ENCODE measurements around the gene STAT6.
A peak's percentile ranks its signal among the peaks of the same experiment; 100 is the strongest.

STAT6 gene

GRCh38 chr12:57157588-57158173 lies 46.5 kb upstream of the STAT6 start:
- TF ChIP-seq, protein P1, sequence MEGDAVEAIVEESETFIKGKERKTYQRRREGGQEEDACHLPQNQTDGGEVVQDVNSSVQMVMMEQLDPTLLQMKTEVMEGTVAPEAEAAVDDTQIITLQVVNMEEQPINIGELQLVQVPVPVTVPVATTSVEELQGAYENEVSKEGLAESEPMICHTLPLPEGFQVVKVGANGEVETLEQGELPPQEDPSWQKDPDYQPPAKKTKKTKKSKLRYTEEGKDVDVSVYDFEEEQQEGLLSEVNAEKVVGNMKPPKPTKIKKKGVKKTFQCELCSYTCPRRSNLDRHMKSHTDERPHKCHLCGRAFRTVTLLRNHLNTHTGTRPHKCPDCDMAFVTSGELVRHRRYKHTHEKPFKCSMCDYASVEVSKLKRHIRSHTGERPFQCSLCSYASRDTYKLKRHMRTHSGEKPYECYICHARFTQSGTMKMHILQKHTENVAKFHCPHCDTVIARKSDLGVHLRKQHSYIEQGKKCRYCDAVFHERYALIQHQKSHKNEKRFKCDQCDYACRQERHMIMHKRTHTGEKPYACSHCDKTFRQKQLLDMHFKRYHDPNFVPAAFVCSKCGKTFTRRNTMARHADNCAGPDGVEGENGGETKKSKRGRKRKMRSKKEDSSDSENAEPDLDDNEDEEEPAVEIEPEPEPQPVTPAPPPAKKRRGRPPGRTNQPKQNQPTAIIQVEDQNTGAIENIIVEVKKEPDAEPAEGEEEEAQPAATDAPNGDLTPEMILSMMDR (IDR thresholded peaks at IDR 0.05; ENCODE audit: unreplicated experiment in 3 of 3), result no peak
- Mint-ChIP-seq H3K36me3 (ENCODE audit: low read depth) (peaks cover 79% of the 10 kb centered on the region), H3K9me3 (no peaks in the 10 kb centered on the region), H3K27ac (peak overlapping the region; percentile 24 to 76 (median 74)), H3K4me3 (no peak overlapping the region), H3K27me3 (ENCODE audit: low read depth) (no peaks in the 10 kb centered on the region), H3K4me1 (peaks cover 26% of the 10 kb centered on the region)

DNA sequence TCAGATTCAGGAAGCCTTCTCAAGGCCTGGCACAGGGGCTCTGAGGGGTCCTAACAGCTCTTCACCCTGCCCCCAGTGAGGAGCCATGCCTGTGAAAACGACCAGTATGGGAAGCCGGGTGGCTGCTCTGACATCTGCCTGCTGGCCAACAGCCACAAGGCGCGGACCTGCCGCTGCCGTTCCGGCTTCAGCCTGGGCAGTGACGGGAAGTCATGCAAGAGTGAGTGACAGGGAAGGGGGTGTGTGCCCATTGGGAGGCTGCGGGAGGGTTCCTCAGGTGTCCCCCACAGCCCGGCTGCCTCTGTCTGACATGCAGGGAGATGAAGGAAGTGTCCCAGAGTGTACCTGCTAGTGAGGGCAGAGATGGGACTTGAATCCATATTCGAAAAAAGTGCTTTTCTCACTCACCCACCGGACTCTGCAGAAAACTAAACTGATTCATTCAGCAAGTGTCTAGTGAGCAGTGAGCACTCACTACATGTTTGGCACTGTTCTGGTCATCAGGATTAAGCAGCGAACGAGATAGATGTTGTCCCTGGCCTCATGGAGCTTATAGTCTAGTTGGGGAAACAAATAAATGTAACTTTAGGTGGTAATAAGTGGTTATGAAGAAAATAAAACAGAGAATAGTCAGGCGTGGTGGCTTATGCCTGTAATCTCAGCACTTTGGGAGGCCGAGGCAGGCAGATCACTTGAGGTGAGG lies 45.7 kb upstream of the STAT6 start:
- no peaks in the 10 kb centered on the region for H3K27me3 Mint-ChIP-seq (ENCODE audit: low read depth)
- peaks cover 34% of the 10 kb centered on the region for H3K4me1 Mint-ChIP-seq
- peaks cover 72% of the 10 kb centered on the region for H3K36me3 Mint-ChIP-seq (ENCODE audit: low read depth)
- peak overlapping the region in 1 of 3 experiments; percentile 74 for H3K27ac Mint-ChIP-seq
- TF ChIP-seq, protein P1 (IDR thresholded peaks at IDR 0.05; ENCODE audit: unreplicated experiment in 3 of 3), result no peak
- H3K9me3 Mint-ChIP-seq, result no peaks in the 10 kb centered on the region
- H3K4me3 Mint-ChIP-seq, result no peak overlapping the region

DNA sequence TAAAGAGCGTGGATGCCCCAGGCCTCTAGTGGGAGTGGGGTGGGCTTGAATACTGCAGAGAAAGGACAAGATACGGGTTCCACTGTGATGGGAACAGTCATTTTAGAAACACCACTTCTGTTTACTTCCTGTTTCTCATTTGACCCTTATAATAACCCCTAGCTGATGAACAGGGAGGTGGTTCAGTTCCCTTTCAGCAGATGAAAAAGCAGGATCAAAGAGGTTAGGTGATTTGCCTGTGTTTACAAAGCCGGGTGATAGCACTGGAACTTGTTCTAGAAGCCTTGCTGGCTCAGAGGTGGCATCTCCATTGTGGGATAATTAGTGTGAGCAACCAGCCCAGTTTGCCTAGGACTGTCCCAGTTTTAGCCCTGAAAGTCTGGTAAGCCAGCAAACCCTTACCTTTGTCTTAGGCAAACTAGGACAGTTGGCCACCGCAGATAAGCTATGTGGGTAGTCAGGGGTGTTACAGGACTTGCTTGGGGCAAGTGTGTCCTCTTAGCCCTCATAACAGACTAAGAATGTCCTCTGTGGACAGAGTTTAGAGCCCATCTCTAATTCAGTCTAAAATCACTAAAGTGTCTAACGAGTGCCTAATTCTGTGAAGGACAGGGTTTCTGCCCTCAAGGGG lies 43.8 kb upstream of the STAT6 start:
- no peaks in the 10 kb centered on the region for H3K9me3 Mint-ChIP-seq
- no peaks in the 10 kb centered on the region for H3K27me3 Mint-ChIP-seq (ENCODE audit: low read depth)
- peaks cover 67% of the 10 kb centered on the region for H3K36me3 Mint-ChIP-seq (ENCODE audit: low read depth)
- H3K4me1 Mint-ChIP-seq, result peaks cover 51% of the 10 kb centered on the region
- peak overlapping the region in 1 of 3 experiments; percentile 28 for H3K27ac Mint-ChIP-seq
- TF ChIP-seq, protein P1 (IDR thresholded peaks at IDR 0.05; ENCODE audit: unreplicated experiment in 3 of 3), result no peak
- H3K4me3 Mint-ChIP-seq, result no peak overlapping the region

- TF ChIP-seq, protein P1 (IDR thresholded peaks at IDR 0.05; ENCODE audit: unreplicated experiment in 3 of 3), result no peak
- Mint-ChIP-seq H3K27me3 (ENCODE audit: low read depth) (no peaks in the 10 kb centered on the region), H3K27ac (peak overlapping the region in 1 of 3 experiments; percentile 100), H3K4me1 (peaks cover 57% of the 10 kb centered on the region), H3K36me3 (ENCODE audit: low read depth) (peaks cover 74% of the 10 kb centered on the region), H3K4me3 (no peak overlapping the region), H3K9me3 (no peaks in the 10 kb centered on the region)
These were observed 42.9 kb upstream of the STAT6 start for GRCh38 chr12:57154076-57154475.

- Mint-ChIP-seq H3K4me3 (peak overlapping the region in 1 of 3 experiments; percentile 28), H3K9me3 (no peaks in the 10 kb centered on the region), H3K27ac (peak overlapping the region; percentile 74 to 100 (median 97)), H3K36me3 (ENCODE audit: low read depth) (peaks cover 73% of the 10 kb centered on the region), H3K27me3 (ENCODE audit: low read depth) (no peaks in the 10 kb centered on the region), H3K4me1 (peaks cover 60% of the 10 kb centered on the region)
- TF ChIP-seq, protein P1 (IDR thresholded peaks at IDR 0.05; ENCODE audit: unreplicated experiment in 3 of 3), result no peak
These were observed 42.3 kb upstream of the STAT6 start for GRCh38 chr12:57153415-57153997.
